ENCODE measurements around the gene SLCO3A1.

- TF ChIP-seq REST (IDR thresholded peaks at IDR 0.05; ENCODE audit: low read depth) = no peak
- TF ChIP-seq CTCF (IDR thresholded peaks at IDR 0.05 in 2 of 3, conservative IDR thresholded peaks at IDR 0.05 in 1 of 3; ENCODE audit: borderline replicate concordance in 1 of 3, insufficient read depth in 1 of 3, low read depth in 2 of 3, low read length in 2 of 3) = no peak
- TF ChIP-seq POLR2A (IDR thresholded peaks at IDR 0.05; ENCODE audit: borderline replicate concordance, extremely low read depth, insufficient read depth, insufficient read length) = no peak
- TF ChIP-seq TCF7L2 (IDR thresholded peaks at IDR 0.05; ENCODE audit: borderline replicate concordance, extremely low read depth, insufficient read depth, insufficient read length) = no peak
- no peak for TF ChIP-seq FOSL1 (IDR thresholded peaks at IDR 0.05; ENCODE audit: low read depth)
- TF ChIP-seq ELF1 (IDR thresholded peaks at IDR 0.05; ENCODE audit: borderline replicate concordance, low read depth) = no peak
- TF ChIP-seq SP1 (IDR thresholded peaks at IDR 0.05; ENCODE audit: low read depth) = no peak
- TF ChIP-seq CEBPB (IDR thresholded peaks at IDR 0.05; ENCODE audit: low read depth) = no peak
- no peak for TF ChIP-seq ZNF274 (IDR thresholded peaks at IDR 0.05; ENCODE audit: low read depth, low read length)
- TF ChIP-seq SIN3A (IDR thresholded peaks at IDR 0.05; ENCODE audit: low read depth) = no peak
Measured at GRCh38 chr15:91891101-91891500, 37.6 kb downstream of the SLCO3A1 start.

Measured in HCT116 (cell line).